Measurements from ENCODE around the gene DNAH5. TPM values are rescaled to one million over a fixed set of nuclear protein-coding genes. Genes with fewer than 3 reads are reported as not detected.

The DNAH5 gene
- polyA plus RNA-seq, 1 donor (not counting 4 experiments of a cell fraction or from before 2014, with no cell fraction given): 0.73 TPM

DNA sequence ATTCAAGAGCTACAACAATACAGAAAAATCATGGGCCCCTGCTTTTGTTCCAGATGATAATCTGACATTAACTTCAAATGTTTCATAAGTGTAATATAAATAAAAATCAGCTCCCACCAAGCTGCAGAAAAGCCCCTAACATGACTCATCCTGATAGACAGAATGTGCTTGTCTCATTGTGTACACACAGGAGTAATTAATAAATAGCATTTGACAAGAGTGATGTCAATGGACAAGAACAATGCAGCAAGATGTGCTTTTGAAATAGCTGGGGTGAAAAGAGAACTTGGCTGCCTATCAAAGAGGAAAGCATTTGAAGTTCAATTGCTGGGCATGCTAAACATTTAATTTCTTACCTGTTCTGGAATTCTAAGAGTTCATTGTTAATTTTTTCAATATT lies 79.2 kb downstream of the DNAH5 start:
- Histone ChIP-seq H3K4me1 (ENCODE audit: control insufficient read depth, extremely low read depth, insufficient read depth, low read length) (no peaks in the 10 kb centered on the region), H3K9me1 (ENCODE audit: control insufficient read depth, extremely low read depth, insufficient read depth, low read length) (no peaks in the 10 kb centered on the region), H3K36me3 (ENCODE audit: control insufficient read depth in 2 of 2, extremely low read depth in 1 of 2, insufficient read depth in 2 of 2, low read length in 2 of 2) (no peaks in the 10 kb centered on the region), H3K9ac (ENCODE audit: control insufficient read depth, extremely low read depth, insufficient read depth, low read length) (no peak overlapping the region), H3K79me2 (ENCODE audit: control insufficient read depth, insufficient read depth, low read length) (no peaks in the 10 kb centered on the region), H4K20me1 (ENCODE audit: control insufficient read depth, extremely low read depth, insufficient read depth, low read length) (no peaks in the 10 kb centered on the region), H3K9me3 (ENCODE audit: control insufficient read depth, low read depth, low read length) (no peaks in the 10 kb centered on the region), H3K4me3 (ENCODE audit: control insufficient read depth in 2 of 3, extremely low read depth in 1 of 3, insufficient read depth in 2 of 3, low read depth in 1 of 3, low read length in 3 of 3) (no peak overlapping the region), H3K4me2 (ENCODE audit: control insufficient read depth, extremely low read depth, insufficient read depth, low read depth, low read length) (no peak overlapping the region), H2AFZ (ENCODE audit: control insufficient read depth, low read length) (no peak overlapping the region), H3K27ac (ENCODE audit: control insufficient read depth, insufficient read depth, low read length) (no peak overlapping the region), H3K27me3 (ENCODE audit: control insufficient read depth, extremely low read depth, insufficient read depth, low read length) (no peaks in the 10 kb centered on the region)
- dilution Hi-C loops (cut with MboI; ENCODE audit: extremely low pct_ligation_motif_present, low sequenced_read_pairs): no loop called here
- DNase-seq (ENCODE audit: low read depth, low spot score) (no peak), FAIRE-seq (no peak)
- TF ChIP-seq, protein P1, sequence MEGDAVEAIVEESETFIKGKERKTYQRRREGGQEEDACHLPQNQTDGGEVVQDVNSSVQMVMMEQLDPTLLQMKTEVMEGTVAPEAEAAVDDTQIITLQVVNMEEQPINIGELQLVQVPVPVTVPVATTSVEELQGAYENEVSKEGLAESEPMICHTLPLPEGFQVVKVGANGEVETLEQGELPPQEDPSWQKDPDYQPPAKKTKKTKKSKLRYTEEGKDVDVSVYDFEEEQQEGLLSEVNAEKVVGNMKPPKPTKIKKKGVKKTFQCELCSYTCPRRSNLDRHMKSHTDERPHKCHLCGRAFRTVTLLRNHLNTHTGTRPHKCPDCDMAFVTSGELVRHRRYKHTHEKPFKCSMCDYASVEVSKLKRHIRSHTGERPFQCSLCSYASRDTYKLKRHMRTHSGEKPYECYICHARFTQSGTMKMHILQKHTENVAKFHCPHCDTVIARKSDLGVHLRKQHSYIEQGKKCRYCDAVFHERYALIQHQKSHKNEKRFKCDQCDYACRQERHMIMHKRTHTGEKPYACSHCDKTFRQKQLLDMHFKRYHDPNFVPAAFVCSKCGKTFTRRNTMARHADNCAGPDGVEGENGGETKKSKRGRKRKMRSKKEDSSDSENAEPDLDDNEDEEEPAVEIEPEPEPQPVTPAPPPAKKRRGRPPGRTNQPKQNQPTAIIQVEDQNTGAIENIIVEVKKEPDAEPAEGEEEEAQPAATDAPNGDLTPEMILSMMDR (optimal IDR thresholded peaks at IDR 0.05 in 1 of 3, IDR thresholded peaks at IDR 0.05 in 1 of 3, conservative IDR thresholded peaks at IDR 0.05 in 1 of 3; ENCODE audit: extremely low read depth in 1 of 3, insufficient read depth in 2 of 3, low read length in 3 of 3): no peak
- no peak for TF ChIP-seq EZH2 (IDR thresholded peaks at IDR 0.05; ENCODE audit: low read length)

DNA sequence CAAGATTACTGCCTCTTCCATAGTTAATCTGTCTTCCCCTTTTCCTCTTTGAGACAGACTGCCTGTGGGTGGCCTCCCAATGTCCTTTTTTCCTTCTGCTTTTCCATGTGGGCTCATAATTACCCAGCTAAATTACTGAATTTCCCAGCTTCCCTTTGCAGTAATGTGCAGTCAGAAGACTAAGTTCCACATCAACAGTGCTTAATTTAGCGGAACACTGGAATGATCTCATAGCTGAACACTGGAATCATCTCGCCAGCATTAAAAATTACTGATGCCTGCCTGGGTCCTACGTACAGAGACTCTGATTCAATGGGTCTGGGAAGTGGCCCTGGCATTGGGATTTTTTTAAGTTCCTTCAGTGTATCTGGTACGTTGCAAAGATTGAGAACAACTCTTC lies 84.3 kb downstream of the DNAH5 start:
- no peak overlapping the region for H3K27ac ChIP-seq (ENCODE audit: control insufficient read depth, insufficient read depth, low read length)
- H4K20me1 ChIP-seq (ENCODE audit: control insufficient read depth, extremely low read depth, insufficient read depth, low read length): no peaks in the 10 kb centered on the region
- no peak for TF ChIP-seq EZH2 (IDR thresholded peaks at IDR 0.05; ENCODE audit: low read length)
- TF ChIP-seq, protein P1 (optimal IDR thresholded peaks at IDR 0.05 in 1 of 3, IDR thresholded peaks at IDR 0.05 in 1 of 3, conservative IDR thresholded peaks at IDR 0.05 in 1 of 3; ENCODE audit: extremely low read depth in 1 of 3, insufficient read depth in 2 of 3, low read length in 3 of 3): no peak
- no peaks in the 10 kb centered on the region for H3K9me3 ChIP-seq (ENCODE audit: control insufficient read depth, low read depth, low read length)
- no peak for DNase-seq (ENCODE audit: low read depth, low spot score)
- FAIRE-seq: no peak
- H3K36me3 ChIP-seq (ENCODE audit: control insufficient read depth in 2 of 2, extremely low read depth in 1 of 2, insufficient read depth in 2 of 2, low read length in 2 of 2): no peaks in the 10 kb centered on the region
- no peaks in the 10 kb centered on the region for H3K79me2 ChIP-seq (ENCODE audit: control insufficient read depth, insufficient read depth, low read length)
- H3K4me1 ChIP-seq (ENCODE audit: control insufficient read depth, extremely low read depth, insufficient read depth, low read length): no peaks in the 10 kb centered on the region
- dilution Hi-C loops (cut with MboI; ENCODE audit: extremely low pct_ligation_motif_present, low sequenced_read_pairs): no loop called here
- H3K9me1 ChIP-seq (ENCODE audit: control insufficient read depth, extremely low read depth, insufficient read depth, low read length): no peaks in the 10 kb centered on the region
- no peak overlapping the region for H2AFZ ChIP-seq (ENCODE audit: control insufficient read depth, low read length)
- H3K27me3 ChIP-seq (ENCODE audit: control insufficient read depth, extremely low read depth, insufficient read depth, low read length): no peaks in the 10 kb centered on the region
- no peak overlapping the region for H3K4me3 ChIP-seq (ENCODE audit: control insufficient read depth in 2 of 3, extremely low read depth in 1 of 3, insufficient read depth in 2 of 3, low read depth in 1 of 3, low read length in 3 of 3)
- H3K4me2 ChIP-seq (ENCODE audit: control insufficient read depth, extremely low read depth, insufficient read depth, low read depth, low read length): no peak overlapping the region
- H3K9ac ChIP-seq (ENCODE audit: control insufficient read depth, extremely low read depth, insufficient read depth, low read length): no peak overlapping the region
